Upper lobe of left lung (tissue), 6 donors: Measurements from ENCODE around the gene PALM. TPM values are rescaled to one million over a fixed set of nuclear protein-coding genes. Genes with fewer than 3 reads are reported as not detected.

Source experiments
- ATAC-seq, 2 donors: fragments of 200-7000 bp; cut with Tn5 transposase; one replicate each; pipeline ENCODE4 v1.9.1; 2022; ENCODE audit warnings: mild to moderate bottlenecking in 2 of 2, moderate library complexity in 2 of 2; ENCODE audit not compliant: low FRiP score in 2 of 2
- DNase-seq, 2 donors: peaks; one replicate each; pipeline ENCODE4 v3.0.0-alpha.2; 2019 to 2020
- H3K27ac ChIP-seq, 4 donors: fragments of 200-600 bp; sonication (generic); one replicate each; pipeline ENCODE4 v1.5.1; 2016 to 2019
- H3K27me3 ChIP-seq, 4 donors: fragments of 200-600 bp; sonication (generic); one replicate each; pipeline ENCODE4 v1.5.1; 2017 to 2019
- H3K36me3 ChIP-seq, 4 donors: fragments of 200-600 bp; sonication (generic); one replicate each; pipeline ENCODE4 v1.5.1; 2016 to 2019
- H3K4me1 ChIP-seq, 4 donors: fragments of 200-600 bp; sonication (generic); one replicate each; pipeline ENCODE4 v1.5.1; 2018 to 2019
- H3K4me3 ChIP-seq, 4 donors: fragments of 200-600 bp; sonication (generic); one replicate each; pipeline ENCODE4 v1.5.1; 2017 to 2019; ENCODE audit warnings: mild to moderate bottlenecking in 2 of 4, moderate library complexity in 1 of 4
- H3K9me3 ChIP-seq, 4 donors: fragments of 200-600 bp; sonication (generic); one replicate each; pipeline ENCODE4 v1.5.1; 2018 to 2019
- EP300 ChIP-seq, 4 donors: sonication (generic); formaldehyde crosslinking; IDR thresholded peaks; one replicate each; pipeline ENCODE4 v1.5.1; 2017; ENCODE audit warnings: antibody characterized with exemption in 4 of 4, control low read depth in 2 of 4
- POLR2A ChIP-seq, 4 donors: fragments of 450-650 bp; IDR thresholded peaks; one replicate each; pipeline ENCODE4 v1.5.1; 2016 to 2017; ENCODE audit warnings: antibody characterized with exemption in 4 of 4, mild to moderate bottlenecking in 2 of 4
- POLR2AphosphoS5 ChIP-seq, 2 donors: sonication (generic); formaldehyde crosslinking; IDR thresholded peaks; one replicate each; pipeline ENCODE4 v1.5.1; 2017; ENCODE audit warnings: antibody characterized with exemption in 2 of 2
- WGBS, 2 donors: methylation state at CpG; one replicate each; pipeline ENCODE4 v1.1.5; 2017 to 2018; 5-methylcytosine and 5-hydroxymethylcytosine counted together
- total RNA-seq, 6 donors: library from RNA; depleted of rRNA in 4 of 6; stranded (reverse); fragments of >200 nt in 4 of 6; gene quantifications; one replicate each; pipeline versions ENCODE4 v1.1.0 to v1.2.1, GENCODE V29; 2016 to 2021
- TF ChIP-seq, protein P1 (sequence below), 6 experiments: fragments of 450-650 bp in 4 of 6; fragments of 200-600 bp in 2 of 6; sonication (generic) in 2 of 6; IDR thresholded peaks; one replicate each; pipeline ENCODE4 v1.5.1; 2016 to 2019; ENCODE audit warnings: antibody characterized with exemption in 6 of 6
- donor health status: DM: no; HTN: no; CAD: no; lungs with moderate emphysema.
- donor health status: DM: no; HTN: yes; CAD: no; lungs with severe emphysema.

PALM gene
- total RNA-seq, 6 donors from 2014 or later, result 12.5 to 65.6 (median 37.4) TPM

DNA sequence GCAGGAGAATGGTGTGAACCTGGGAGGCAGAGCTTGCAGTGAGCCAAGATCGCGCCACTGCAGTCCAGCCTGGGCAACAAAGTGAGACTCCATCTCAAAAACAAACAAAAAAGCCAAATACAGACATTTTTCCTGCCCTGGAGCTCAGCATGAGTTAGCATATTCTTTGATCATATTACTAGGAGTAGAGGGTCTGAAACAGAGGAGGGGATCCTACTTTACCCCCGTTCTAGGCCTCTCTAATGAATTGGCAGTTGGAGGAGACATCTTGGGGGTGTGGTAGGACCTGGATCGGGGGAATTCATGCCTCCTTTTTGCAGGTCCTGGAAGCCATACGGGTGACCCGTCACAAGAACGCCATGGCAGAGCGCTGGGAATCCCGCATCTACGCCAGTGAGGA, 54.4 kb downstream of the PALM start:
- no peak for DNase-seq
- no peak for ATAC-seq
- Histone ChIP-seq H3K27me3 (no peaks in the 10 kb centered on the region), H3K27ac (no peak overlapping the region), H3K9me3 (peaks cover 0 to 9% (median 3%) of the 10 kb centered on the region in 4 donors), H3K4me3 (no peak overlapping the region), H3K36me3 (no peaks in the 10 kb centered on the region), H3K4me1 (no peaks in the 10 kb centered on the region)
- no peak for TF ChIP-seq POLR2A (IDR thresholded peaks at IDR 0.05)
- no peak for TF ChIP-seq EP300 (IDR thresholded peaks at IDR 0.05)
- TF ChIP-seq, protein P1, sequence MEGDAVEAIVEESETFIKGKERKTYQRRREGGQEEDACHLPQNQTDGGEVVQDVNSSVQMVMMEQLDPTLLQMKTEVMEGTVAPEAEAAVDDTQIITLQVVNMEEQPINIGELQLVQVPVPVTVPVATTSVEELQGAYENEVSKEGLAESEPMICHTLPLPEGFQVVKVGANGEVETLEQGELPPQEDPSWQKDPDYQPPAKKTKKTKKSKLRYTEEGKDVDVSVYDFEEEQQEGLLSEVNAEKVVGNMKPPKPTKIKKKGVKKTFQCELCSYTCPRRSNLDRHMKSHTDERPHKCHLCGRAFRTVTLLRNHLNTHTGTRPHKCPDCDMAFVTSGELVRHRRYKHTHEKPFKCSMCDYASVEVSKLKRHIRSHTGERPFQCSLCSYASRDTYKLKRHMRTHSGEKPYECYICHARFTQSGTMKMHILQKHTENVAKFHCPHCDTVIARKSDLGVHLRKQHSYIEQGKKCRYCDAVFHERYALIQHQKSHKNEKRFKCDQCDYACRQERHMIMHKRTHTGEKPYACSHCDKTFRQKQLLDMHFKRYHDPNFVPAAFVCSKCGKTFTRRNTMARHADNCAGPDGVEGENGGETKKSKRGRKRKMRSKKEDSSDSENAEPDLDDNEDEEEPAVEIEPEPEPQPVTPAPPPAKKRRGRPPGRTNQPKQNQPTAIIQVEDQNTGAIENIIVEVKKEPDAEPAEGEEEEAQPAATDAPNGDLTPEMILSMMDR (IDR thresholded peaks at IDR 0.05), result no peak
- no peak for TF ChIP-seq POLR2AphosphoS5 (IDR thresholded peaks at IDR 0.05)
- WGBS, 2 donors, result 92 to 95% methylated on average over 4 to 10 of the region's 10 CpGs

DNA sequence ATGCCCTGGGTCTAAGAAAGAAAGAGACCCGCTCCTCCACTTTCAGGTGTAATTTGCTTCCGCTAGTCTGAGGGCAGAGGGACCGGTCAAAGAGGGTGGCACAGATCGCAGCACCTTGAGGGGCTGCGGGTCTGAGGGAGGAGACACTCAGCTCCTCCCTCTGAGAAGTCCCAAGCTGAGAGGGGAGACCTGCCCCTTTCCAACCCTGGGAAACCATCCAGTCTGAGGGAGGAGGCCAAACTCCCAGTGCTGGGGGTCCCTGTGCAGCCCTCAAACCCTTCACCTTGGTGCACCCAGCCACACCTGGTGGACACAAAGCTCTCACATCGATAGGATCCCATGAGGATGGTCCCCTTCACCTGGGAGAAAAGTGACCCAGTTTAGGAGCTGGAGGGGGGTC, 55.1 kb downstream of the PALM start:
- H3K27ac ChIP-seq, result no peak overlapping the region
- 90 to 98% methylated on average over 4 to 6 of the region's 6 CpGs for WGBS, 2 donors
- DNase-seq (no peak), ATAC-seq (no peak)
- H3K36me3 ChIP-seq, result no peaks in the 10 kb centered on the region
- H3K9me3 ChIP-seq, result peaks cover 0 to 2% (median 0%) of the 10 kb centered on the region in 4 donors
- no peak overlapping the region for H3K4me3 ChIP-seq
- TF ChIP-seq EP300 (IDR thresholded peaks at IDR 0.05), result no peak
- TF ChIP-seq POLR2A (IDR thresholded peaks at IDR 0.05), result no peak
- no peak for TF ChIP-seq POLR2AphosphoS5 (IDR thresholded peaks at IDR 0.05)
- TF ChIP-seq, protein P1 (IDR thresholded peaks at IDR 0.05), result no peak
- no peaks in the 10 kb centered on the region for H3K27me3 ChIP-seq
- no peaks in the 10 kb centered on the region for H3K4me1 ChIP-seq

DNA sequence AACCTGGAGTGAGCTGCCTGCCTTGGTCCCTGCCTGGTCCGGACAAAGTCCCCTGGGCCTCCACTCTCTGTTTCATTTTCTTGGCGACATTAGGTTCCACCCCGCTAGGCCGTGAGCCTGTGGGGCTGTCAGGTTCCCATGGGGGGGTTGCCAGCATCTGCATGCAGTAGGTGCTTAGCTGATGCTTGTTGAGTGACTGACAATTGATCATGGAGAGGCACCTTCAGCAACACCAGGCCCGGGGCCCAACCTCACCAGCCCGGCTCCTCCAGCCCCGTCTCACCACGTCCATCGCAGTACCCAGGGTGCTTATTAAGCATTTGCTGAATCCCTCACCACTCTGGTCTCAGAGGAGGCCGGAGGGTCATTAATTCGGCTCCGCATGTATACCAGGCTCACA, 55.6 kb downstream of the PALM start:
- H3K36me3 ChIP-seq, result no peaks in the 10 kb centered on the region
- no peaks in the 10 kb centered on the region for H3K9me3 ChIP-seq
- H3K27ac ChIP-seq, result no peak overlapping the region
- WGBS, 2 donors, result 92 to 96% methylated on average over 12 of the region's 12 CpGs
- DNase-seq (no peak), ATAC-seq (no peak)
- no peaks in the 10 kb centered on the region for H3K27me3 ChIP-seq
- H3K4me3 ChIP-seq, result no peak overlapping the region
- no peak for TF ChIP-seq EP300 (IDR thresholded peaks at IDR 0.05)
- H3K4me1 ChIP-seq, result no peaks in the 10 kb centered on the region

DNA sequence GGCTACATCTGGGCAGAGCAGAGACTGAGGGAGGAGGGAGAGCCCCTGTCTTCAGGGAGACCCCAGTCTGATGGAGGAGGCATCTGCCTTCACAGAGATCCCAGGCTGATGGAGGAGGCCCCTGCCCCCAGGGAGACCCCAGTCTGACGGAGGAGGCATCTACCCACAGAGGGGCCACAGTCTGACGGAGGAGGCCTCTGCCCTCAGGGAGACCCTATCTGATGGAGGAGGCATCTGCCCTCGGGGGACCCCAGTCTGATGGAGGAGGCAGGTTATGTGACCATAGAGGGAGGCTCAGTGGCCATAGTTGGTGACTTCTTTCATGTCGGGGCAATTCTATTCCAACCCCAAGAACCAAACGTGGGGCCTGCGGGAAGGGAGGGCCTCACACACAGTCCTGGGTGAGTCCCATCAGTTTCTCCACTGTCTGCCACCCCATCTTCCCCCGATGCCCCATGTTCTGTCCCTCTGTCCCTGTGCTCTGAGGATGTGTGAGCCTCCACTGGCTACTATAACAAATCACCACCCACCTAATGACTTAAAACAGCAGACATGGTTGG, 56.5 kb downstream of the PALM start:
- 74 to 100% methylated on average over 1 to 7 of the region's 7 CpGs for WGBS, 2 donors
- no peak overlapping the region for H3K4me3 ChIP-seq
- no peaks in the 10 kb centered on the region for H3K36me3 ChIP-seq
- DNase-seq (no peak), ATAC-seq (no peak)
- H3K9me3 ChIP-seq, result no peaks in the 10 kb centered on the region
- peaks cover 0 to 3% (median under 1%) of the 10 kb centered on the region in 4 donors for H3K4me1 ChIP-seq
- no peak overlapping the region for H3K27ac ChIP-seq
- TF ChIP-seq EP300 (IDR thresholded peaks at IDR 0.05) (no peak), POLR2AphosphoS5 (IDR thresholded peaks at IDR 0.05) (no peak), POLR2A (IDR thresholded peaks at IDR 0.05) (no peak)
- TF ChIP-seq, protein P1 (IDR thresholded peaks at IDR 0.05), result no peak
- no peaks in the 10 kb centered on the region for H3K27me3 ChIP-seq

DNA sequence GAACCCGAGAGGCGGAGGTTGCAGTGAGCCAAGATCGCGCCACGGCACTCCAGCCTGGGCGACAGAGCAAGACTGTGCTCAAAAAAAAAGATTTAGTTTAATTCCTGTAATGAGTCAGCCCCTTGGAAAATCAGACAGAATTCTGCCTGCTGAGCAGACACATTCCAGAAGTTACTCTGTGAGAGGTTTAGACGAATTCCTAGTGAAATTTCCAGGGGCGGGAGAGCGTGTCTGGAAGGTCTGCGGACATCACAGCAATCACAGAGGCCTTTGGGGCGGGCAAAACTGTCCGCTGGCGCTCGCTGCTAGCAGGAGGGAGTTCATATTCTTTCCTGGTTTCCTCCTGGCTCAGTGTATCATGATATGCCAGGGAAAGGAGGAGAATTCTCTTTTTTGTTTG, 59.7 kb downstream of the PALM start:
- TF ChIP-seq EP300 (IDR thresholded peaks at IDR 0.05) (no peak), POLR2AphosphoS5 (IDR thresholded peaks at IDR 0.05) (no peak), POLR2A (IDR thresholded peaks at IDR 0.05) (no peak)
- TF ChIP-seq, protein P1 (IDR thresholded peaks at IDR 0.05), result no peak
- ATAC-seq, result peak in 1 of 2 donors; percentile 77
- Histone ChIP-seq H3K36me3 (no peaks in the 10 kb centered on the region), H3K27me3 (no peaks in the 10 kb centered on the region), H3K4me3 (no peak overlapping the region), H3K27ac (peak overlapping the region in 1 of 4 donors; percentile 4), H3K4me1 (peaks cover 4 to 13% (median 8%) of the 10 kb centered on the region in 4 donors), H3K9me3 (no peaks in the 10 kb centered on the region)
- no peak for DNase-seq
- WGBS, 2 donors, result 76 to 83% methylated on average over 14 of the region's 14 CpGs
